ENCODE data around the gene SPAG9.

The SPAG9 gene, protein sequence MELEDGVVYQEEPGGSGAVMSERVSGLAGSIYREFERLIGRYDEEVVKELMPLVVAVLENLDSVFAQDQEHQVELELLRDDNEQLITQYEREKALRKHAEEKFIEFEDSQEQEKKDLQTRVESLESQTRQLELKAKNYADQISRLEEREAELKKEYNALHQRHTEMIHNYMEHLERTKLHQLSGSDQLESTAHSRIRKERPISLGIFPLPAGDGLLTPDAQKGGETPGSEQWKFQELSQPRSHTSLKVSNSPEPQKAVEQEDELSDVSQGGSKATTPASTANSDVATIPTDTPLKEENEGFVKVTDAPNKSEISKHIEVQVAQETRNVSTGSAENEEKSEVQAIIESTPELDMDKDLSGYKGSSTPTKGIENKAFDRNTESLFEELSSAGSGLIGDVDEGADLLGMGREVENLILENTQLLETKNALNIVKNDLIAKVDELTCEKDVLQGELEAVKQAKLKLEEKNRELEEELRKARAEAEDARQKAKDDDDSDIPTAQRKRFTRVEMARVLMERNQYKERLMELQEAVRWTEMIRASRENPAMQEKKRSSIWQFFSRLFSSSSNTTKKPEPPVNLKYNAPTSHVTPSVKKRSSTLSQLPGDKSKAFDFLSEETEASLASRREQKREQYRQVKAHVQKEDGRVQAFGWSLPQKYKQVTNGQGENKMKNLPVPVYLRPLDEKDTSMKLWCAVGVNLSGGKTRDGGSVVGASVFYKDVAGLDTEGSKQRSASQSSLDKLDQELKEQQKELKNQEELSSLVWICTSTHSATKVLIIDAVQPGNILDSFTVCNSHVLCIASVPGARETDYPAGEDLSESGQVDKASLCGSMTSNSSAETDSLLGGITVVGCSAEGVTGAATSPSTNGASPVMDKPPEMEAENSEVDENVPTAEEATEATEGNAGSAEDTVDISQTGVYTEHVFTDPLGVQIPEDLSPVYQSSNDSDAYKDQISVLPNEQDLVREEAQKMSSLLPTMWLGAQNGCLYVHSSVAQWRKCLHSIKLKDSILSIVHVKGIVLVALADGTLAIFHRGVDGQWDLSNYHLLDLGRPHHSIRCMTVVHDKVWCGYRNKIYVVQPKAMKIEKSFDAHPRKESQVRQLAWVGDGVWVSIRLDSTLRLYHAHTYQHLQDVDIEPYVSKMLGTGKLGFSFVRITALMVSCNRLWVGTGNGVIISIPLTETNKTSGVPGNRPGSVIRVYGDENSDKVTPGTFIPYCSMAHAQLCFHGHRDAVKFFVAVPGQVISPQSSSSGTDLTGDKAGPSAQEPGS (N-terminal part only)

DNA sequence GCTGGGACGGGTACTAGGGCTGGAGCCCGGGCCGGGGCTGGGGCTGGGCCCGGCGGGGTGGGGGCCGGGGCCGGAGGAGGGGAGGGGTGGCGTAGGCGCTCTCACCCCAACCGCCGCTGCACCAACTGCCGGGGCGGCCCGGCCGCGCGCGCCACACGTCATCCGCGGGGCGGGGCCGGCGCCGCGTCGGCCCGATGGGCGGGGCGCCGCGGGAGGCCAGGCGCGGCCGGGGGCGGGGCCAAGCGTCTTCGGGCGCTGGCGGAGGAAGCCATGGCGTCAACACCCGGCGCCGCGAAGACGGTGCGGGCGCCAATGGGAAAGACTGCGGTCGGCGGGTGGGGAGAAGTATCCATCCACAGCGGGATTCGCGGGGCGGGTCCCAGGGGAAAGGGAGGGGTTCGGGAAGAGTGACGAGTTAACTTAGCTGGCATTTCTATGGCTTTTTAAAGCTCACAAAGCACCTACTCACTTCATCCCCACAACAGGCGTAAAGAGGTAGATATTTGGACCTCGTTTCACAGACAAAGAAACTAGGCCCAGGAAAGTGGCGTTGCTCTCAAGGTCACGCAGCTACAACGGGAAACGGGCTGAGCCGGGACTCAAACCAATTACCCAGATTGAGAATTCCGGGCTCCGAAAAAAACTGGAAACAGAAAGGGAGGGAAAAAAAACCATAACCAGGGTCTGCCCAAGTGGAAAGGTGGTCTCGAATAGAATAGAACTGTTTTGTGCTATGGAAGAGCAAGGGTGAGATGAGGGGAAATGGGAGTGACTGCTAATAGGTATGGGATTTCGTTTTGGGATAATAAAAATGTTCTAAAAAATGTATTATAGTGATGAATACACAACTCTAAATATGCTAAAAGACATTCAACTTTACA is at the start of gene SPAG9:
Gene SPAG9 (minus strand): TSS at position 130 of the 881 bp plus-strand sequence. CDS start 212 bp downstream, outside the sequence.
- Histone ChIP-seq H3K27me3 (ENCODE audit: control insufficient read depth in 1 of 2, insufficient read depth in 2 of 2, low read length in 2 of 2) (no peaks in the 10 kb centered on the region), H3K36me3 (ENCODE audit: control insufficient read depth in 1 of 2, insufficient read depth in 2 of 2, low read length in 2 of 2) (no peaks in the 10 kb centered on the region), H3K27ac (ENCODE audit: low read depth, low read length) (peak within 1 kb of the TSS; percentile 99), H3K9me3 (ENCODE audit: control insufficient read depth in 1 of 2, low read length in 2 of 2) (no peaks in the 10 kb centered on the region), H3K9ac (ENCODE audit: low read depth in 1 of 2, low read length in 2 of 2) (peak within 1 kb of the TSS; percentile 98 to 99), H3K4me1 (ENCODE audit: control insufficient read depth in 1 of 2, insufficient read depth in 2 of 2, low read length in 2 of 2) (peaks cover 25 to 30% of the 10 kb centered on the region in 2 donors), H3K4me3 (ENCODE audit: low read depth in 1 of 2, low read length in 2 of 2) (peak within 1 kb of the TSS; percentile 93 to 96)

GRCh38 chr17:51169340-51169739 is 48.7 kb upstream of the SPAG9 start:
- Histone ChIP-seq H3K36me3 (ENCODE audit: control insufficient read depth in 1 of 2, insufficient read depth in 2 of 2, low read length in 2 of 2) (peaks cover 10 to 44% of the 10 kb centered on the region in 2 donors), H3K9ac (ENCODE audit: low read depth in 1 of 2, low read length in 2 of 2) (no peak overlapping the region), H3K4me1 (ENCODE audit: control insufficient read depth in 1 of 2, insufficient read depth in 2 of 2, low read length in 2 of 2) (peaks cover 8 to 21% of the 10 kb centered on the region in 2 donors), H3K9me3 (ENCODE audit: control insufficient read depth in 1 of 2, low read length in 2 of 2) (no peaks in the 10 kb centered on the region), H3K4me3 (ENCODE audit: low read depth in 1 of 2, low read length in 2 of 2) (no peak overlapping the region), H3K27ac (ENCODE audit: low read depth, low read length) (no peak overlapping the region), H3K27me3 (ENCODE audit: control insufficient read depth in 1 of 2, insufficient read depth in 2 of 2, low read length in 2 of 2) (no peaks in the 10 kb centered on the region)

DNA sequence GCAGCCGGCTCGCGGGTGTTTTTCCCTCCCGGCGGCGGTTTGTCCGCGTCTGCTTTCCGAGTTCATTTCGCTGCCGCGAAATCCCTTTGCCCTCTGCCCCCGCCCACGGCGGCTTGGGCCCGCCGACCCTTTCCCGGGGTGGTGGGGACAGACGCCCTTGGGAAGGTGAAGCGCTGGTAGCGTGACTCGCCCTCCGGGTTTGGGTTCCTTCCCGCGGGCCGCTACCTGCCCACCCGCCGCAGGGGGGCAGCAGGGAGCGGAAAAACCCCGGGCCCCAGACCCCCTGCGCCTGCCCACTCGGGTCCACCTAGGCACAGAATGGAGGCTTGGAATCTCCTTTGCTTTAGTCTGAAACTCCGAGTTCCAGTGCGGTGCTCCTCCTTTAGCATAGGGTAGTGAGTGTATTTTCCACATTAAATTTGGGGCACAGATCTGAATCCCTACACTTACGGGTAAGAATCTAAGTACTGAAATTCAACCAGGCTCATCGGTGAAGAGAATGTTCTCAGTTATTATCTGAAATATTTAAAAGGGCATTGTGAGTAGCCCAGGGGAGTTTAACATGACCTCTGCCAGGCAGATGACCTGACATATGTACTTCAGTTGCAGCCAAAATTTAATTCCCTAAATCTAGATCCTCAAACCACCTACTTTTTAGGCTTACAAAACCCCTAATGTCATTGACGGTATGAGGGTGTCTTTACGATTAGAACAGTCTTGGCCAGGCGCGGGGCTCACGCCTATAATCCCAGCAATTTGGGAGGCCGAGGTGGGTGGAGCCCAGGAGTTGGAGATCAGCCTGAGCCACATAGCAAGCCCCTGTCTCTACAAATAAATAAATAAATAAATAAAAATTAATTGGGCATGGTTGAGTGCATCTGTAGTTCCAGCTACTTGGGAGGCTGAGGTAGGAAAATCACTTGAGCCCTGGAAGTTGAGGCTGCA is 46.6 kb upstream of the SPAG9 start:
- Histone ChIP-seq H3K4me3 (ENCODE audit: low read depth in 1 of 2, low read length in 2 of 2) (peak overlapping the region; percentile 73 to 95), H3K36me3 (ENCODE audit: control insufficient read depth in 1 of 2, insufficient read depth in 2 of 2, low read length in 2 of 2) (peaks cover 10 to 38% of the 10 kb centered on the region in 2 donors), H3K9ac (ENCODE audit: low read depth in 1 of 2, low read length in 2 of 2) (peak overlapping the region; percentile 71 to 99), H3K27me3 (ENCODE audit: control insufficient read depth in 1 of 2, insufficient read depth in 2 of 2, low read length in 2 of 2) (no peaks in the 10 kb centered on the region), H3K9me3 (ENCODE audit: control insufficient read depth in 1 of 2, low read length in 2 of 2) (no peaks in the 10 kb centered on the region), H3K4me1 (ENCODE audit: control insufficient read depth in 1 of 2, insufficient read depth in 2 of 2, low read length in 2 of 2) (peaks cover 8 to 21% of the 10 kb centered on the region in 2 donors), H3K27ac (ENCODE audit: low read depth, low read length) (peak overlapping the region; percentile 94)

GRCh38 chr17:51166198-51166986 is 45.7 kb upstream of the SPAG9 start, which contains the start of gene NME2:
Gene NME2 (plus strand): TSS chr17:51166411. CDS start chr17:51166831, 420 bp downstream.
- Histone ChIP-seq H3K36me3 (ENCODE audit: control insufficient read depth in 1 of 2, insufficient read depth in 2 of 2, low read length in 2 of 2) (peaks cover 11 to 38% of the 10 kb centered on the region in 2 donors), H3K27ac (ENCODE audit: low read depth, low read length) (peak within 1 kb of the TSS; percentile 94), H3K4me1 (ENCODE audit: control insufficient read depth in 1 of 2, insufficient read depth in 2 of 2, low read length in 2 of 2) (peaks cover 8 to 21% of the 10 kb centered on the region in 2 donors), H3K4me3 (ENCODE audit: low read depth in 1 of 2, low read length in 2 of 2) (peak within 1 kb of the TSS; percentile 73 to 95), H3K27me3 (ENCODE audit: control insufficient read depth in 1 of 2, insufficient read depth in 2 of 2, low read length in 2 of 2) (no peaks in the 10 kb centered on the region), H3K9ac (ENCODE audit: low read depth in 1 of 2, low read length in 2 of 2) (peak within 1 kb of the TSS; percentile 80 to 99), H3K9me3 (ENCODE audit: control insufficient read depth in 1 of 2, low read length in 2 of 2) (no peaks in the 10 kb centered on the region)

GRCh38 chr17:51165680-51166197 is 45.1 kb upstream of the SPAG9 start:
- H3K9me3 ChIP-seq (ENCODE audit: control insufficient read depth in 1 of 2, low read length in 2 of 2), result no peaks in the 10 kb centered on the region
- H3K36me3 ChIP-seq (ENCODE audit: control insufficient read depth in 1 of 2, insufficient read depth in 2 of 2, low read length in 2 of 2), result peaks cover 8 to 38% of the 10 kb centered on the region in 2 donors
- H3K27me3 ChIP-seq (ENCODE audit: control insufficient read depth in 1 of 2, insufficient read depth in 2 of 2, low read length in 2 of 2), result no peaks in the 10 kb centered on the region
- peaks cover 8 to 16% of the 10 kb centered on the region in 2 donors for H3K4me1 ChIP-seq (ENCODE audit: control insufficient read depth in 1 of 2, insufficient read depth in 2 of 2, low read length in 2 of 2)
- H3K27ac ChIP-seq (ENCODE audit: low read depth, low read length), result peak overlapping the region; percentile 94
- peak overlapping the region; percentile 80 to 99 for H3K9ac ChIP-seq (ENCODE audit: low read depth in 1 of 2, low read length in 2 of 2)
- peak overlapping the region; percentile 73 to 95 for H3K4me3 ChIP-seq (ENCODE audit: low read depth in 1 of 2, low read length in 2 of 2)

GRCh38 chr17:51164911-51165679 is 44.4 kb upstream of the SPAG9 start:
- H3K36me3 ChIP-seq (ENCODE audit: control insufficient read depth in 1 of 2, insufficient read depth in 2 of 2, low read length in 2 of 2), result peaks cover 6 to 37% of the 10 kb centered on the region in 2 donors
- H3K27me3 ChIP-seq (ENCODE audit: control insufficient read depth in 1 of 2, insufficient read depth in 2 of 2, low read length in 2 of 2), result no peaks in the 10 kb centered on the region
- H3K4me1 ChIP-seq (ENCODE audit: control insufficient read depth in 1 of 2, insufficient read depth in 2 of 2, low read length in 2 of 2), result peaks cover 8 to 11% of the 10 kb centered on the region in 2 donors
- peak overlapping the region; percentile 73 to 95 for H3K4me3 ChIP-seq (ENCODE audit: low read depth in 1 of 2, low read length in 2 of 2)
- H3K27ac ChIP-seq (ENCODE audit: low read depth, low read length), result peak overlapping the region; percentile 94
- no peaks in the 10 kb centered on the region for H3K9me3 ChIP-seq (ENCODE audit: control insufficient read depth in 1 of 2, low read length in 2 of 2)
- H3K9ac ChIP-seq (ENCODE audit: low read depth in 1 of 2, low read length in 2 of 2), result peak overlapping the region; percentile 80 to 99

DNA sequence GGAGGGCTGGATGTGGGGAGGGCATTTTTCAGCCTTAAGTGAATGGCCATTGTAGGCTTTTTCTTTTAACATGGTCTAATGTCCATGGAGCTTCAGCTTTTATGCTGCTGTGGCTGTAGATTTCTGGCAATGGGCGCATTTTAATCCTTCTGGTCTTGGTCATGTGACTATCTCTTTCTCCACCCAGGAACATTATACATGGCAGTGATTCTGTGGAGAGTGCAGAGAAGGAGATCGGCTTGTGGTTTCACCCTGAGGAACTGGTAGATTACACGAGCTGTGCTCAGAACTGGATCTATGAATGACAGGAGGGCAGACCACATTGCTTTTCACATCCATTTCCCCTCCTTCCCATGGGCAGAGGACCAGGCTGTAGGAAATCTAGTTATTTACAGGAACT is 40.9 kb upstream of the SPAG9 start:
- Histone ChIP-seq H3K9ac (ENCODE audit: low read depth in 1 of 2, low read length in 2 of 2) (no peak overlapping the region), H3K36me3 (ENCODE audit: control insufficient read depth in 1 of 2, insufficient read depth in 2 of 2, low read length in 2 of 2) (peaks cover 9 to 31% of the 10 kb centered on the region in 2 donors), H3K27ac (ENCODE audit: low read depth, low read length) (no peak overlapping the region), H3K4me1 (ENCODE audit: control insufficient read depth in 1 of 2, insufficient read depth in 2 of 2, low read length in 2 of 2) (peaks cover 8% of the 10 kb centered on the region in 2 donors), H3K9me3 (ENCODE audit: control insufficient read depth in 1 of 2, low read length in 2 of 2) (no peaks in the 10 kb centered on the region), H3K4me3 (ENCODE audit: low read depth in 1 of 2, low read length in 2 of 2) (no peak overlapping the region), H3K27me3 (ENCODE audit: control insufficient read depth in 1 of 2, insufficient read depth in 2 of 2, low read length in 2 of 2) (no peaks in the 10 kb centered on the region)

Data from duodenal mucosa (tissue), 2 donors.